ENCODE measurements around the gene MSANTD1.

DNA sequence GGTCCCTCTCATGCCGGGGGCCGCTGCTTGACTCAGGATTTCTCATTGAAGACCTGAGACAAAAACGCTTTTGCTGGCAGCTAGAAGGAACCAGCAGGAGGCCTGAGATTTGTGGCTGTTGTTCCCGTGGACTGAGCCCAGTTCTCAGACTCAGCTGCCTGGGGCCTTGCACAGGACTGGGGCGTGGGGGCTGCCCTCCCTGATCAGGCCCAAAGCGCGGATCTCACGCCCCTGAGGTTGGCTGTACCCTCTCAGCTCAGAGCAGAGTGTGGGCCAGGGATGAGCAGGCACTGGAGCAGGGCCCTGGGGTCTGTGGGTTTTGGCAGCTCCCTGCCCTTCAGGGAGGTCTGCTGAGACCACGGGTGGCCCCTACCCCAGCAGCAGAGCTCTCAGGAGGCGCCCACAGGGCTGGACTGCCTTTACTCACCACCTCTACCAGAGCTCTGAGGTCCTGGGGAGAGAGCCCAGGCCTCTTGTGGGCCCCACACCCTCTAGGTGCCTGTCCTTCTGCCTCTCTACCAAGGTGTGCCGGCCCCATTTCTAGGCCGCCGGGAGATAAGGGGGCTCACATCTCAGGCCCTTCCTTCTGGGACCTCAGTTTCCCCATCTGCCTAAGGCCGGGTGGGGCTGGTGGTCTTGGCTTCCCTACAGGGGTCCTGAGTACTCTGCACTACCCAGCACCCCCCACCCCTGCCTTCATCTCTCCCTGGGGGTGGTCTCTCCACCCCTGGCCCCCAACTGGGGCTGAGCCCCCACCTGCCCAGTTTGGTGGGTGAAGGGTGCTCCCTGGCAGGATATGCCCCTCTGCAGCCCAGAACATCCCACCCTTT, 5.6 kb downstream of the MSANTD1 start:
- no peak for TF ChIP-seq YY1 (IDR thresholded peaks at IDR 0.05; ENCODE audit: insufficient read depth, insufficient read length)
- TF ChIP-seq ZNF274 (IDR thresholded peaks at IDR 0.05; ENCODE audit: low read depth, low read length): no peak
